Activated naive CD8-positive, alpha-beta T cell treated with anti-CD3 and anti-CD28 coated beads, Interleukin-2, amount 50 U/mL, for 16 hours (primary cell): ENCODE measurements around the gene TMEM218.

ENCODE experiments used
- DNase-seq: peaks from one replicate; pipeline ENCODE4 v3.0.0-alpha.2; 2020; ENCODE audit warnings: low read depth, low spot score

TMEM218 gene

DNA sequence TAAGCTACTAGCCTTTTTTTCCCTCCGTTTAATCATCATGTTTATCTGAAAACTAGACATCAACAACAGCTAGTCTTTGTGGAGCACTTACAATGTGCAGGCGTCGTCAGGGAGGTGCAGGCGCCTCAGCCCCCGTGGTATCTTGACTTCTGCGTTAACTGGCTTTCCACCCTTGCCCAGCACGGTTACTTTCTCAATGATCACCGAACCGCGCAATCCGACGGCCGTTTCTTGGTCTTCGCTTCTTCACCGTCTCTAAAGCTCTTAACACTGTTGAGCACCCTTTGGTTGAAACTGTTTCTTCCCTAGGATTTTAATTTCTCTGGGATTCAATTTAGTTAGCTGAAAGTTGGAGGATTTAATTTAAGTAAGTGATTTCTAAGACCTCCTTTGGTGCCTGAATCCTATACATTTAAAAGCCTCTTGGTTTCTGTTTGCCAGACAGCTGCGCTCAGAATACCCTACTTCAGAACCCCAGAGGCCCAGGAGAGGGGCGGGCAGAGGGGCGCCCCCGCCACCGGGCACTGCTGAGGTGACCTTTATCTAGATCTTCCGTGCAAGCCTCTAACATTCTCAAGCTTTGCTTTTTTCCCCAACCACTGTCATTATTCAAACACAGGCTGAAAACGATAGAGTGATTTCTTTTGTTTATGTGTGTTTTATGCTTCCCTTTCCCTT, 18.0 kb upstream of the TMEM218 start:
- no peak for DNase-seq

DNA sequence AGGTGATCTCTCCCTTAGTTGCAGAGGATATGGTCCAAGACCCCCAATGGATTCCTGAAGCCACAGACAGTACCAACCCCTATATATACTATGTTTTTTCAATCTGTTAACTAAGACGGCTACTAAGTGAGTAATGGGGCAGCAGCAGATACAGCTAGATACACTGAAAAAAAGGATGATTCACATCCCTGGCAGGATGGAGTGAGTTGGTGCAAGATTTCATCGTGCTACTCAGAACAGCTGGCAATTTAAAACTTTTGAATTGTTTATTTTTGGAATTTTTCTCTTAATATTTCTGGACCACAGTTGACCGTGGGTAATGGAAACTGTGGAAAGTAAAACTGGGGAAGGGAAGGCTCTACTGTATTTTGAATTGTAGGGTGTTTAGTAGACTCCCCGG, 17.0 kb upstream of the TMEM218 start:
- DNase-seq, result no peak

- DNase-seq, result no peak
These were observed 13.2 kb upstream of the TMEM218 start for GRCh38 chr11:125124618-125124992.

GRCh38 chr11:125123947-125124617, 12.7 kb upstream of the TMEM218 start:
- DNase-seq, result no peak

DNA sequence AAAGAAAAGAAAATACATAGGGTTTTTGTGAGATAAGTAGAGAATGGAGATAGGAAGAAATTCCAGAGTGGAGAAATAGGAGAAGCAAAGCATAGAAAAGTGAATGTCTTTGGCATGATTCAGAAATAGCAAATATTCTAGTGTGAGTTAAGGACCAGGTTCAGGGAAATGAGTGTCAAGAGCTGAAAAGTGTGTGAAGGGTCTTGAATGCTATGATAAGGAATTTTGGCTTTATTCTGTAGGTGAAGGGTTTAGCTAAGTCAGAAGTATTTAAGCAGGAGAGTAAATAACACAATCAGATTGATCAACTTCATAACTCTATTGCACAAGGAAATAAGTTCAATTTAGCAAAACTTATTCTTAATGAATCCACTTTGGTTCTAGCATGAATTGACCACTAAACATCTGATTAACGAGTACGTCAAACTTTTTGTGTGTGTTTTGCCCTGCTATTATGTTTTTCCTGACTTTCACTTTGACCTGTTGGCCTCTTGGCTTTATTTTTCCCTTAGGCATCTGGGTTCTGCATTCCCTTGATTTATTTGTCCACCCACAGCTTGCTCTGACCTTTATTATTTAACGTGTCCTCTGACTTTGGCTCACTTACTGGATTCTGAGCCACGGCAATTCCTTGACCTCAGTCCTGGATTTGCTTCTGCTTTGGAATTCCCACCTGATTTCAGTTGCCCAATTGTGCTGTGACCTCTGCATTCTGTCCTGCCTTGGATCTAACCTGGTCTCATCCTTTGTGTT, 11.9 kb upstream of the TMEM218 start:
- no peak for DNase-seq

DNA sequence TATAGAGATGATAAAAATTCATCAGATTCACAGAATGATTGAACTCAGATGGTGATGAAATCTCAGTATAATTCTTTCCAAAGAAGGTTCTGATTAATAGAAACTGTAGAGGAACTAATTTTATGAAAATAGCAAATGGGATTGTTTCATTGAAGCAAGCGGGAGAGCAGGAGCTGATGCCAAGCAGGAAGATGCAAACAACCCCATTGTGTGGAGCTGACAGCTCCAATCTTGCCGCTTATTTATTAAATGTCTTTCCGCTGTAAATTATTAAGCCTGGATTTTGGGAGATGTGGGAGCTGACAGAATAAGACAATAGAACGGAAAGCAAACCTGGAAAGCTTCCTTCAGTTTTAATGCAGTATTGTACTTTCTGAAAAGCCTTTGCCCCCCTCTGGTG, 6.0 kb upstream of the TMEM218 start:
- DNase-seq, result no peak

DNA sequence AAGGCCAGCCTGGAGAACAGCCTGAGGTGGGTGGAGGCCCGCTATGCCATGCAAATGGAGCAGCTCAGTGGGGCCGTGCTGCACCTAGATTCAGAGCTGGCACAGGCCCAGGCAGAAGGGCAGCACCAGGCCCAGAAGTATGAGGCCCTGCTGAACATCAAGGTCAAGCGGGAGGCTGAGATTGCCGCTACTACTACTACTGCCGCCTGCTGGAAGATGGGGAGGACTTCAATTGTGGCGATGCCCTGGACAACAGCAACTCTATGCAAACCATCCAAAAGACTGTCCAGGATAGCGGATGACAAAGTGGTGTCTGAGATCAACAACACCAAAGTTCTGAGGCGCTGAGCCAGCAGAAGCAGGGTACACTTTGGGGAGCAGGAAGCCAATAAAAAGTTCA, 3.1 kb upstream of the TMEM218 start:
- DNase-seq, result no peak

DNA sequence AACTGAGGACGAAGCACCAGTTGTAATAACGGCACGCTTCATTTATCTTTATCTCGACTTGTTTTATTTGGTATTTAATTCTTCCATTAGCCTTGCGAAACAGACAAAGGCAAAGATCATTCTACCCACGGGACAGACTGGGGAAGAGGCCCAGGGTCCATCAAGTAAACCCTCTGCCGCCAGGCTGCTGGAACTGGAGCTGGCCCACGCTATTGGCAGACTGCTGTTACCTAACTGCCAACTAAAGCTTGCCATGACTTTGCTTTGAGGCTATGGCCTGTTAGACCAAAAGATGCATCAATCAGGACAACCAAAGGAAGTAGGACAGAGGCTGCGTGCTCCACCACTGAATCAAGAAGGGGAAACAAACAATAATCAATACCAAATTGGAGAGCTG, 780 bp upstream of the TMEM218 start:
- no peak for DNase-seq

- DNase-seq, result no peak
These were observed 454 bp downstream of the TMEM218 start for GRCh38 chr11:125111001-125111342.

GRCh38 chr11:125110506-125110905, 920 bp downstream of the TMEM218 start:
- no peak for DNase-seq

- DNase-seq, result no peak
These were observed 3.0 kb downstream of the TMEM218 start for GRCh38 chr11:125108469-125108868.

DNA sequence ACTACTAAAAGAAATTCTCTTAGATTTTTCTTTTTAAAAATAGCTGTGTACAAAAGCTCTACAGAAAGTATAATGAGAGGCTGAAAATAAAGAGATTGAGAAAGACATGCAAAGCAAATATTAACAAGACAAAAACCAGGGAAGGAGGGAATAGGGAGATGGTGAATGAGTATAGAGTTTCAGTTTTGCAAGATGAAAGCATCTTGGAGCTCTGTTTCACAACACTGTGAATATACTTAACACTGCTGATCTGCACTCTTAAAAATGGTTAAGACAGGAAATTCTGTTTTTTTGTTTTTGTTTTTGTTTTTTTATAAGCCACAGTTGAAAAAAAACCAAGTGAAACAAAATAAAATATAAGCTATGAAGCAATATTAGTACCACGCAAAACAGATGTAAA, 5.5 kb downstream of the TMEM218 start:
- DNase-seq, result no peak

GRCh38 chr11:125102510-125102909, 8.9 kb downstream of the TMEM218 start:
- DNase-seq, result no peak

DNA sequence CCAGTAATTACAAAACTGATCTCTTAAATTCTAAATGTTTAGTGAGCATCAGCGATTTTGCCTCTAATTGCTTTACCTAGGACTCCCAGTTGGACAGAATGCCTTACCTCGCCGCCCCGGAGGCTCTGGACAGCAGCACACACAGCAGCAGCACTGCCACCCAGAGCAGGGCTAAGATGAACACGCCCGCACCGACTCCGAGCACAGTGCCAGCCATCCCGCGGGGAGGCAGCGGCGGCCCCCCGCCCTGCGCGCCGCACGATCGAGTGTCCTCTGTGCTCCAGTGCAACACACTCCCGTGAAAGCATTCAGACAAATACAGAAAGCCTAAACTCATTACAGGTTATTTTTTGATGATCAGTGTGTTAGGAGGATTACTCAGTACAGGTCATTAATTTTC, 9.4 kb downstream of the TMEM218 start:
- no peak for DNase-seq

DNA sequence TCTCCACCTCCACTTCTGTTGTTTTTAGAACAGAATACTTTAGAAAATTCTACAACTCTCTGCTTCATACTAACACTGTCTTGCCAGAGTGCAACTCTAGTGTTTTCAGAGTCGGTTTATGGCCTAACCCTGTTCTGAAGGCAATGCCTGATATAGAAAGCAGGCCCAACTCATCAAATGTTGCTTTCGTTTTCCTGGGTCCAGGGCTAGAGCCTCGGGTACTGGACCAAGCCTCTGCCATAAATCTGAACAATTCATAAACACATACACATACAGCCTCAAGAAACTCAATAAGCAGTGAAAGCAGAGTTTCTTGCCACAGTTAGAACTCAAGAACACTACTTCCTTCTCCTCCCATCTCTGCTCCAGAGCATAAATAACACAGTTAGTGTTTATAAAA, 9.8 kb downstream of the TMEM218 start:
- DNase-seq, result no peak

GRCh38 chr11:125100136-125100535, 11.3 kb downstream of the TMEM218 start:
- DNase-seq, result no peak

GRCh38 chr11:125094731-125095130, 16.7 kb downstream of the TMEM218 start:
- no peak for DNase-seq

- no peak for DNase-seq
These were observed 17.9 kb downstream of the TMEM218 start for GRCh38 chr11:125093502-125093901.

GRCh38 chr11:125092669-125093068, 18.8 kb downstream of the TMEM218 start:
- no peak for DNase-seq

- no peak for DNase-seq
These were observed 19.4 kb downstream of the TMEM218 start for GRCh38 chr11:125091877-125092664.

- no peak for DNase-seq
These were observed 20.1 kb downstream of the TMEM218 start for GRCh38 chr11:125091247-125091876.

- DNase-seq, result no peak
These were observed 20.6 kb downstream of the TMEM218 start for GRCh38 chr11:125090816-125091215.
